ENCODE data around the gene ZSWIM4. TPM values are rescaled to one million over a fixed set of nuclear protein-coding genes. Genes with fewer than 3 reads are reported as not detected.
"Not testable (repeated sequence)": the region's sequence is repeated elsewhere in the genome, so short reads cannot be mapped to it uniquely, and the experiment has no call there.

Gene ZSWIM4
- total RNA-seq, 1 donor = 12.1 TPM

DNA sequence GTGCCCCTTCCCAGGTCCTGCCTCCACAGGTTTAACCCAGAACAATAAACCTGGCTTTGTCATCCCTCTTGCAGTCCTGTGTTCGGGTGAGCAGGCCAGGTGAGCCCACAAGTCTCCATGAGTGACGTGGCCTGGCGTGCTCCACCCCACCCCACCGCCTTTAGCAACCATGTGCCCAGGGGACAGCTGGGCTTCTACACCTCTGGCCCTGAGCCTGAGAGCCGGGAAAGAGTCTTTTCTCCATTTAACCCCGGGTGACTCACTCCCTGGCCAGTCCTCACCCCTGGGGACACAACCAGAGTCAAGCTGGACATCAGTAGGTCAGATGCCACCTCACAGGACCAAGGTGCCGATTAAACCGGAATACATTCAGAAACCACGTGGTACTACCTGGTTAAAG, 16.8 kb upstream of the ZSWIM4 start:
- DNase-seq (ENCODE audit: low read depth) = no peak
- no peak overlapping the region for H3K4me3 ChIP-seq (ENCODE audit: low read depth, low read length)
- TF ChIP-seq, protein P1, sequence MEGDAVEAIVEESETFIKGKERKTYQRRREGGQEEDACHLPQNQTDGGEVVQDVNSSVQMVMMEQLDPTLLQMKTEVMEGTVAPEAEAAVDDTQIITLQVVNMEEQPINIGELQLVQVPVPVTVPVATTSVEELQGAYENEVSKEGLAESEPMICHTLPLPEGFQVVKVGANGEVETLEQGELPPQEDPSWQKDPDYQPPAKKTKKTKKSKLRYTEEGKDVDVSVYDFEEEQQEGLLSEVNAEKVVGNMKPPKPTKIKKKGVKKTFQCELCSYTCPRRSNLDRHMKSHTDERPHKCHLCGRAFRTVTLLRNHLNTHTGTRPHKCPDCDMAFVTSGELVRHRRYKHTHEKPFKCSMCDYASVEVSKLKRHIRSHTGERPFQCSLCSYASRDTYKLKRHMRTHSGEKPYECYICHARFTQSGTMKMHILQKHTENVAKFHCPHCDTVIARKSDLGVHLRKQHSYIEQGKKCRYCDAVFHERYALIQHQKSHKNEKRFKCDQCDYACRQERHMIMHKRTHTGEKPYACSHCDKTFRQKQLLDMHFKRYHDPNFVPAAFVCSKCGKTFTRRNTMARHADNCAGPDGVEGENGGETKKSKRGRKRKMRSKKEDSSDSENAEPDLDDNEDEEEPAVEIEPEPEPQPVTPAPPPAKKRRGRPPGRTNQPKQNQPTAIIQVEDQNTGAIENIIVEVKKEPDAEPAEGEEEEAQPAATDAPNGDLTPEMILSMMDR (IDR thresholded peaks at IDR 0.05; ENCODE audit: insufficient read depth, low read depth, low read length) = no peak

DNA sequence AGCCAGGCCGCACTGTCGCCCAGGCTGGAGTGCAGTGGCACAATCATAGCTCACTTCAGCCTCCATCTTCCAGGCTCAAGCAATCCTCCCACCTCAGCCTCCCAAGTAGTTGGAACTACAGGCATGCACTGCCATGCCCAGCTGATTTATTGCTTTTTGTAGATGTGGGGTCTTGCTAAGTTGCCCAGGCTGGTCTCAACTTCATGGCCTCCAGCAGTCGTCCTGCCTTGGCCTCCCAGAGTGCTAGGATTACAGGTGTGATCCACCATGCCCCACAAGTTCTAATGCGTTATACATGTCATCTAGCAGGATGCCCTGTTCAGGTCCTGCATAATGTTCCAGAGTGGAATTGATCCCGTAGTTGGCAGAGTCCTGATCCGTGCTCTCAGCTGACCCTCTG, 16.4 kb upstream of the ZSWIM4 start:
- TF ChIP-seq, protein P1 (IDR thresholded peaks at IDR 0.05; ENCODE audit: insufficient read depth, low read depth, low read length) = no peak
- no peak for DNase-seq (ENCODE audit: low read depth)
- H3K4me3 ChIP-seq (ENCODE audit: low read depth, low read length) = no peak overlapping the region

DNA sequence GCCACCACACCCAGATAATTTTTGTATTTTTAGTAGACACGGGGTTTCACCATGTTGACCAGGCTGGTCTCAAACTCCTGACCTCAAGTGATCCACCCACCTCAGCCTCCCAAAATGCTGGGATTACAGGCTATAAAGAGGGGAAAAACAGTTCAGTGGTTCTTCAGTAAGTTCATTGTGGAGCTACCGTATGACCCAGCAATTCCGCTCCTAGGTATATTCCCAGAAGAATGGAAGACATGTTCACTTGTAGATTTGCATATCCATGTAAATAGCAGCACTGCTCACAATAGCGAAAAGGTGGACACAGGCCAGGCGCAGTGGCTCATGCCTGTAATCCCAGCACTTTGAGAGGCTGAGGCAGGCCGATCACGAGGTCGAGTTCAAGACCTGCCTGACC, 15.4 kb upstream of the ZSWIM4 start:
- not testable (repeated sequence) for H3K4me3 ChIP-seq (ENCODE audit: low read depth, low read length); DNase-seq (ENCODE audit: low read depth)

DNA sequence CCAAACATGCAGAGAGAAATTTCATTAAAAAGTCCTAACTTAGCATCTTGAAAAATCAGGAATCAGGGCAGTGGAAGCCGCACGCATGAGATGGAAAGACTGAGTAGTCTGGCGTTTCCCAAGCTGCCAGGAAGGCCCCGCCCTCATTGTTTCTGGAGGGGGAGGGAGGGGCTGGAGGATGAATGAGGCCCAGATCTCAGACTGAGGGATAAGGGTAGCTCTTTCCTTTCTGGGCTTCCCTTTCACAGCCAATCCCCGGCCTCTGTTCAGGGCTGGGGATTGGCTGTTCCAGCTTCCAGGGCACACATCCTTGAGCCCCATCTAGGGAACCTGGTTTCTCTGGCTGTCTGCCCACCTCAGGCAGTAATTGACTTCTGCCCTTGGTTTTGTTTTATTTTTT, 13.7 kb upstream of the ZSWIM4 start:
- no peak overlapping the region for H3K4me3 ChIP-seq (ENCODE audit: low read depth, low read length)
- peak; percentile 86 for DNase-seq (ENCODE audit: low read depth)
- TF ChIP-seq, protein P1 (IDR thresholded peaks at IDR 0.05; ENCODE audit: insufficient read depth, low read depth, low read length) = no peak

DNA sequence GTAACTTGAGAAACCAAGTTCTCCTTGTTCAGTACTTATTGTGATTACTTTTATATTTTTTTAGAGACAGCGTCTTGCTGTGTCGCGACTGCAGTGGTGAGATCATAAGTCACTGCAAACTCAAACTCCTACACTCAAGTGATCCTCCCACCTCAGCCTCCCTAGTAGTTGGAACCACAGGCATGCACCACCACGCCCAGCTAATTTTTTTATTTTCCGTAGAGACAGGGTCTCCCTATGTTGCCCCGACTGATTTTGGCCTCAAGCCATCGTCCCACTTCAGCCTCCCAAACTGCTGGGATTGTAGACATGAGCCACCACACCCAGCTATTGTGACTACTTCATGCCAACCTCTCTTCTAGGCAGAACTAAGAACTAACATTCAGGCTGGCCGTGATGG, 12.7 kb upstream of the ZSWIM4 start:
- DNase-seq (ENCODE audit: low read depth) = no peak
- TF ChIP-seq, protein P1 (IDR thresholded peaks at IDR 0.05; ENCODE audit: insufficient read depth, low read depth, low read length) = no peak
- H3K4me3 ChIP-seq (ENCODE audit: low read depth, low read length) = no peak overlapping the region

DNA sequence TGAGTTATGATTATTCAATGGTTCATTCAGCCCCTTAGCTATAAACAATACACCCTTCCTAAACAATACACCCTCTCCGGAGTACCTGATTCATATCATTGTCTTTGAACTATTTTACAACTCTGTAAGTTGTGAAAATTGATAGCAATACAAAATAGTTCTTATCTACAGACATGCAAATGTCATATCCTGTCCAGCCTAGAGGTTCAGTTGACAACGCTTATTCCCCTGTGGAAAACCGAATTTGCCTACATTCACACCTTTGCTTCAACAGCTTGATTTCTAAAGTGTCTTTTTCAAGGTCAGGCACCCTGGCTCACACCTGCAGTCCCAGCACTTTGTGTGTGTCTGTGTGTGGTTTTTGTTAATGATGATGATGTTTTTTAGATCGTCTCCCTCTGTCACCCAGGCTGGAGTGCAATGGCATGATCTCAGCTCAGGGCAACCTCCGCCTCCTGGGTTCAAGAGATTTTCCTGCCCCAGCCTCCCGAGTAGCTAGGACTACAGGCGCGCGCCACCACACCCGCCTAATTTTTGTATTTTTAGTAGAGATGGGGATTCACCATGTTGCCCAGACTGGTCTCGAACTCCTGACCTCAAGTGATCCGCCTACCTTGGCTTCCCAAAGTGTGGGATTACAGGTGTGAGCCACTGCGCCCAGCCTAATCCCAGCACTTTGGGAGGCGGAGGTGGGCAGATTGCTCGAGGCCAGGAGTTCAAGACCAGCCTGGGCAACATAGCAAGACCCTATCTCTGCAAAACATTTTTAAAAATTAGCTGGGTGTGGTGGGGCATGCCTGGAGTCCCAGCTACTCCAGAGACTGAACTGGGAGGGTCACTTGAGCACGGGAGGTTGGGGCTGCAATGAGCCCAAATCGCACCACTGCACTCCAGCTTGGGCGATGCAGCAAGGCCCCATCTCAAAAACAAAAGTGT, 11.4 kb upstream of the ZSWIM4 start:
- TF ChIP-seq, protein P1 (IDR thresholded peaks at IDR 0.05; ENCODE audit: insufficient read depth, low read depth, low read length) = no peak
- no peak for DNase-seq (ENCODE audit: low read depth)
- H3K4me3 ChIP-seq (ENCODE audit: low read depth, low read length) = no peak overlapping the region

DNA sequence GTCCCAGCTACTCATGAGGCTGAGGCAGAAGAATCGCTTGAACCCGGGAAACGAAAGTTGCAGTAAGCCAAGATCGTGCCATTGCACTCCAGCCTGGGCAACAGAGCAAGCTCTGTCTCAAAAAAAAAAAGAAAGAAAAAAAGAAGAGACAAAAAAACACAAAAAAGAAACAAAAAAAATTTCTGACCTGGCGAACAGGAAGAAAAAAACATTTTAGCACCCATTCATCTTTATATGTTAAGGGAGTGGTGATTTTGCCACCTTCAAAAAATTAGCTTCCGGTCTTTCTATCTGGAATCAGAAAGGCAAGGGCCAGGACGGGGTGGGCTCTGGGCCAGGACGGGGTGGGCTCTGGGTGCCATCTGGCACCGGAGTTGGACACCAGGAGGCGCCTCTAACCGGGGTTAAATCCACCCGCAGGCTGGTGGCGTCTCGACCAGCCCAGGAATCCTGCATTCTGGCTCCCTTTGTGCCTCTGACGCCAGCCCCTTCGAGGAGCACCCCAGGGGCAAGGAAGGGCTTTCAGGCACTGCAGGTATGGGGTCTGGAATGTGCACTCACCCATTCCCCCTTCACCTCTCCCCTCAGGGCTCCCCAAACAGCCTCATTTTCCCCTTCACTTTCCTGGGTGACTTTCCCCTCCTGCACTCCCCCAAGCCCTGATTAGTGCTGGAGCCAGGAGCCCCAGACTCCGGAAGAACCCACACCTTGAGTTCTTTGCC, 10.4 kb upstream of the ZSWIM4 start:
- no peak overlapping the region for H3K4me3 ChIP-seq (ENCODE audit: low read depth, low read length)
- peak; percentile 78 for DNase-seq (ENCODE audit: low read depth)
- TF ChIP-seq, protein P1 (IDR thresholded peaks at IDR 0.05; ENCODE audit: insufficient read depth, low read depth, low read length) = peak; percentile 76
